Activated naive CD4-positive, alpha-beta T cell treated with anti-CD3 and anti-CD28 coated beads, Interleukin-2, amount 10 ng/mL, durations not matched to agents 7 days and 5 days (primary cell): ENCODE measurements around the gene FBXO17.
"Not testable (repeated sequence)": the region's sequence is repeated elsewhere in the genome, so short reads cannot be mapped to it uniquely, and the experiment has no call there.

ENCODE experiments used
- CTCF ChIA-PET: fragments of 350-600 bp; sonication (Branson Sonifier 250); formaldehyde crosslinking; loops from one replicate; lab custom pipeline; 2021; ENCODE audit warnings: antibody characterized with exemption; lab: Charles Lee
- DNase-seq: peaks from one replicate; pipeline ENCODE4 v3.0.0-alpha.2; 2020
- H3K27ac Mint-ChIP-seq: one replicate; pipeline ENCODE4 v1.8.0; 2021; ENCODE audit warnings: mild to moderate bottlenecking, moderate library complexity, mixed read lengths
- H3K27me3 Mint-ChIP-seq: one replicate; pipeline ENCODE4 v1.8.0; 2021; ENCODE audit warnings: mild to moderate bottlenecking, mixed read lengths
- H3K36me3 Mint-ChIP-seq: one replicate; pipeline ENCODE4 v1.8.0; 2021; ENCODE audit warnings: mixed read lengths
- H3K4me1 Mint-ChIP-seq: one replicate; pipeline ENCODE4 v1.8.0; 2021; ENCODE audit warnings: mixed read lengths
- H3K4me3 Mint-ChIP-seq: one replicate; pipeline ENCODE4 v1.8.0; 2021; ENCODE audit warnings: mild to moderate bottlenecking, moderate library complexity, mixed read lengths
- H3K9me3 Mint-ChIP-seq: one replicate; pipeline ENCODE4 v1.8.0; 2021; ENCODE audit warnings: mixed read lengths

Gene FBXO17

GRCh38 chr19:38975214-38975860 lies at the start of gene FBXO17:
TSS of gene FBXO17 (minus strand) at chr19:38975742. CDS start at chr19:38950319, 25,423 bp downstream.
- no peaks in the 10 kb centered on the region for H3K36me3 Mint-ChIP-seq
- CTCF ChIA-PET, result interaction anchor here (2.2 kb wide), 1 partner anchor 13 kb away, joined by 8 read pairs; no protein-coding TSS in a partner anchor
- DNase-seq, result no peak
- H3K27ac Mint-ChIP-seq, result no peak within 1 kb of the TSS
- peaks cover 11% of the 10 kb centered on the region for H3K4me1 Mint-ChIP-seq
- no peak within 1 kb of the TSS for H3K4me3 Mint-ChIP-seq
- H3K9me3 Mint-ChIP-seq, result peaks cover under 1% of the 10 kb centered on the region
- peaks cover 43% of the 10 kb centered on the region for H3K27me3 Mint-ChIP-seq

GRCh38 chr19:39024875-39025641 lies 49.5 kb upstream of the FBXO17 start:
- CTCF ChIA-PET, result no interaction called here
- peaks cover 35% of the 10 kb centered on the region for H3K27me3 Mint-ChIP-seq
- H3K9me3 Mint-ChIP-seq, result peaks cover 7% of the 10 kb centered on the region
- no peak for DNase-seq
- H3K4me1 Mint-ChIP-seq, result no peaks in the 10 kb centered on the region
- no peak overlapping the region for H3K27ac Mint-ChIP-seq
- no peaks in the 10 kb centered on the region for H3K36me3 Mint-ChIP-seq
- no peak overlapping the region for H3K4me3 Mint-ChIP-seq

- Mint-ChIP-seq H3K4me1 (no peaks in the 10 kb centered on the region), H3K4me3 (no peak overlapping the region), H3K36me3 (no peaks in the 10 kb centered on the region), H3K9me3 (peaks cover 1% of the 10 kb centered on the region), H3K27me3 (peaks cover 12% of the 10 kb centered on the region), H3K27ac (no peak overlapping the region)
- CTCF ChIA-PET, result no interaction called here
- DNase-seq, result no peak
Observed at GRCh38 chr19:39021063-39021462, 45.5 kb upstream of the FBXO17 start.

- peaks cover 1% of the 10 kb centered on the region for H3K9me3 Mint-ChIP-seq
- DNase-seq, result no peak
- H3K4me3 Mint-ChIP-seq, result no peak overlapping the region
- peaks cover 10% of the 10 kb centered on the region for H3K27me3 Mint-ChIP-seq
- H3K27ac Mint-ChIP-seq, result no peak overlapping the region
- H3K4me1 Mint-ChIP-seq, result no peaks in the 10 kb centered on the region
- H3K36me3 Mint-ChIP-seq, result no peaks in the 10 kb centered on the region
- CTCF ChIA-PET, result no interaction called here
Observed at GRCh38 chr19:39017646-39018045, 42.1 kb upstream of the FBXO17 start.

GRCh38 chr19:39017026-39017425 lies 41.5 kb upstream of the FBXO17 start:
- peaks cover 10% of the 10 kb centered on the region for H3K27me3 Mint-ChIP-seq
- CTCF ChIA-PET, result no interaction called here
- no peaks in the 10 kb centered on the region for H3K4me1 Mint-ChIP-seq
- no peak overlapping the region for H3K4me3 Mint-ChIP-seq
- H3K36me3 Mint-ChIP-seq, result no peaks in the 10 kb centered on the region
- DNase-seq, result no peak
- peaks cover 1% of the 10 kb centered on the region for H3K9me3 Mint-ChIP-seq
- H3K27ac Mint-ChIP-seq, result no peak overlapping the region

- H3K27ac Mint-ChIP-seq, result no peak overlapping the region
- H3K4me1 Mint-ChIP-seq, result no peaks in the 10 kb centered on the region
- DNase-seq, result no peak
- peaks cover 13% of the 10 kb centered on the region for H3K27me3 Mint-ChIP-seq
- CTCF ChIA-PET, result no interaction called here
- no peaks in the 10 kb centered on the region for H3K36me3 Mint-ChIP-seq
- no peak overlapping the region for H3K4me3 Mint-ChIP-seq
- H3K9me3 Mint-ChIP-seq, result no peaks in the 10 kb centered on the region
Observed at GRCh38 chr19:39014037-39014436, 38.5 kb upstream of the FBXO17 start.

GRCh38 chr19:39009001-39009400 lies 33.5 kb upstream of the FBXO17 start:
- Mint-ChIP-seq H3K4me3 (no peak overlapping the region), H3K27me3 (peaks cover 27% of the 10 kb centered on the region), H3K4me1 (peaks cover 7% of the 10 kb centered on the region), H3K27ac (no peak overlapping the region), H3K9me3 (no peaks in the 10 kb centered on the region), H3K36me3 (no peaks in the 10 kb centered on the region)
- no peak for DNase-seq
- CTCF ChIA-PET, result no interaction called here

- peaks cover 7% of the 10 kb centered on the region for H3K4me1 Mint-ChIP-seq
- CTCF ChIA-PET, result no interaction called here
Observed at GRCh38 chr19:39008137-39008536, 32.6 kb upstream of the FBXO17 start.

GRCh38 chr19:39007096-39007495 lies 31.6 kb upstream of the FBXO17 start:
- peaks cover 33% of the 10 kb centered on the region for H3K27me3 Mint-ChIP-seq
- DNase-seq, result no peak
- peaks cover 7% of the 10 kb centered on the region for H3K4me1 Mint-ChIP-seq
- H3K4me3 Mint-ChIP-seq, result no peak overlapping the region
- no peak overlapping the region for H3K27ac Mint-ChIP-seq
- CTCF ChIA-PET, result no interaction called here
- no peaks in the 10 kb centered on the region for H3K9me3 Mint-ChIP-seq
- no peaks in the 10 kb centered on the region for H3K36me3 Mint-ChIP-seq

More at GRCh38 chr19:39008137-39008536, 32.6 kb upstream of the FBXO17 start:
- Mint-ChIP-seq H3K36me3 (no peaks in the 10 kb centered on the region), H3K9me3 (no peaks in the 10 kb centered on the region), H3K27ac (no peak overlapping the region), H3K27me3 (peaks cover 29% of the 10 kb centered on the region), H3K4me3 (no peak overlapping the region)
- no peak for DNase-seq

- no peak for DNase-seq
- no peaks in the 10 kb centered on the region for H3K9me3 Mint-ChIP-seq
- H3K27me3 Mint-ChIP-seq, result peaks cover 36% of the 10 kb centered on the region
- no peak overlapping the region for H3K4me3 Mint-ChIP-seq
- H3K36me3 Mint-ChIP-seq, result no peaks in the 10 kb centered on the region
- H3K4me1 Mint-ChIP-seq, result peaks cover 7% of the 10 kb centered on the region
- CTCF ChIA-PET, result no interaction called here
- H3K27ac Mint-ChIP-seq, result no peak overlapping the region
Observed at GRCh38 chr19:39004403-39004802, 28.9 kb upstream of the FBXO17 start.

GRCh38 chr19:39003796-39004195 lies 28.3 kb upstream of the FBXO17 start:
- peaks cover 7% of the 10 kb centered on the region for H3K4me1 Mint-ChIP-seq
- H3K27ac Mint-ChIP-seq, result no peak overlapping the region
- CTCF ChIA-PET, result no interaction called here
- no peak for DNase-seq
- no peaks in the 10 kb centered on the region for H3K36me3 Mint-ChIP-seq
- peaks cover 36% of the 10 kb centered on the region for H3K27me3 Mint-ChIP-seq
- no peaks in the 10 kb centered on the region for H3K9me3 Mint-ChIP-seq
- no peak overlapping the region for H3K4me3 Mint-ChIP-seq

GRCh38 chr19:39003188-39003587 lies 27.6 kb upstream of the FBXO17 start:
- DNase-seq, result no peak
- peaks cover 36% of the 10 kb centered on the region for H3K27me3 Mint-ChIP-seq
- CTCF ChIA-PET, result no interaction called here
- H3K4me1 Mint-ChIP-seq, result peaks cover 7% of the 10 kb centered on the region
- no peaks in the 10 kb centered on the region for H3K9me3 Mint-ChIP-seq
- no peak overlapping the region for H3K27ac Mint-ChIP-seq
- no peaks in the 10 kb centered on the region for H3K36me3 Mint-ChIP-seq
- no peak overlapping the region for H3K4me3 Mint-ChIP-seq

- H3K36me3 Mint-ChIP-seq, result no peaks in the 10 kb centered on the region
- H3K27ac Mint-ChIP-seq, result no peak overlapping the region
- H3K27me3 Mint-ChIP-seq, result peaks cover 23% of the 10 kb centered on the region
- no peaks in the 10 kb centered on the region for H3K9me3 Mint-ChIP-seq
- CTCF ChIA-PET, result no interaction called here
- DNase-seq, result no peak
- H3K4me1 Mint-ChIP-seq, result peaks cover 3% of the 10 kb centered on the region
- no peak overlapping the region for H3K4me3 Mint-ChIP-seq
Observed at GRCh38 chr19:39001041-39001440, 25.5 kb upstream of the FBXO17 start.

- DNase-seq, H3K9me3 Mint-ChIP-seq, H3K27ac Mint-ChIP-seq, H3K4me1 Mint-ChIP-seq, CTCF ChIA-PET, H3K36me3 Mint-ChIP-seq, H3K4me3 Mint-ChIP-seq: not testable (repeated sequence)
- peaks cover 17% of the 10 kb centered on the region for H3K27me3 Mint-ChIP-seq
Observed at GRCh38 chr19:38997576-38997975, 22.0 kb upstream of the FBXO17 start.

GRCh38 chr19:38993271-38993670 lies 17.7 kb upstream of the FBXO17 start:
- Mint-ChIP-seq H3K36me3 (no peaks in the 10 kb centered on the region), H3K27ac (no peak overlapping the region), H3K4me3 (no peak overlapping the region), H3K27me3 (peaks cover 45% of the 10 kb centered on the region), H3K4me1 (no peaks in the 10 kb centered on the region), H3K9me3 (no peaks in the 10 kb centered on the region)
- CTCF ChIA-PET, result no interaction called here
- no peak for DNase-seq
